WTC11 (cell line): ENCODE results near the gene CNPY4. TPM values are rescaled to one million over a fixed set of nuclear protein-coding genes. Genes with fewer than 3 reads are reported as not detected.

ENCODE experiments used
- ATAC-seq: fragments of 200-7000 bp; cut with Tn5 transposase; 2 replicates; pipeline ENCODE4 v1.10.0; 2021; ENCODE audit warnings: mild to moderate bottlenecking, moderate library complexity
- CTCF ChIA-PET: fragments of 300-600 bp; sonication (Branson Sonifier 250); formaldehyde crosslinking; loops from one replicate; lab custom pipeline; 2021; ENCODE audit warnings: antibody characterized with exemption; lab: Charles Lee
- POLR2A ChIA-PET: fragments of 350-600 bp; sonication (Branson Sonifier 250); formaldehyde crosslinking; loops from one replicate; lab custom pipeline; 2021; ENCODE audit warnings: antibody characterized with exemption; lab: Charles Lee
- DNase-seq: peaks from one replicate; pipeline ENCODE4 v3.0.0; 2021; ENCODE audit warnings: low spot score
- H3K27ac Mint-ChIP-seq: 2 replicates; pipeline ENCODE4 v1.8.0; 2021; ENCODE audit warnings: mixed read lengths
- H3K27me3 Mint-ChIP-seq: 2 replicates; pipeline ENCODE4 v1.8.0; 2021; ENCODE audit warnings: low read depth, mild to moderate bottlenecking, moderate library complexity, mixed read lengths
- H3K36me3 Mint-ChIP-seq: 2 replicates; pipeline ENCODE4 v1.8.0; 2021; ENCODE audit warnings: mixed read lengths
- H3K4me1 Mint-ChIP-seq: 2 replicates; pipeline ENCODE4 v1.8.0; 2022; ENCODE audit warnings: mixed read lengths
- H3K4me3 Mint-ChIP-seq: 2 replicates; pipeline ENCODE4 v1.8.0; 2021; ENCODE audit warnings: mild to moderate bottlenecking, moderate library complexity, mixed read lengths
- H3K9me3 Mint-ChIP-seq: 2 replicates; pipeline ENCODE4 v1.8.0; 2021; ENCODE audit warnings: mixed read lengths
- ARID4B ChIP-seq: sonication (generic); formaldehyde crosslinking; IDR thresholded peaks from 2 replicates; pipeline ENCODE4 v1.8.0; 2023; ENCODE audit warnings: missing genetic modification reagents, mild to moderate bottlenecking, borderline replicate concordance
- CREB1 ChIP-seq: sonication (generic); formaldehyde crosslinking; IDR thresholded peaks from 2 replicates; pipeline ENCODE4 v1.8.0; 2023; ENCODE audit warnings: mild to moderate bottlenecking, missing genetic modification reagents
- EMX1 ChIP-seq: fragments of 250-450 bp; sonication (Bioruptor Pico); IDR thresholded peaks from 2 replicates; pipeline ENCODE4 v1.8.0; 2021; ENCODE audit warnings: mild to moderate bottlenecking
- ERG ChIP-seq: fragments of 250-450 bp; sonication (Bioruptor Pico); IDR thresholded peaks from 2 replicates; pipeline ENCODE4 v1.8.0; 2021; ENCODE audit warnings: mild to moderate bottlenecking
- ESRRA ChIP-seq: sonication (generic); formaldehyde crosslinking; IDR thresholded peaks from 2 replicates; pipeline ENCODE4 v1.8.1; 2022; ENCODE audit warnings: mild to moderate bottlenecking, missing genetic modification reagents, borderline replicate concordance
- MAX ChIP-seq: sonication (generic); formaldehyde crosslinking; IDR thresholded peaks from 2 replicates; pipeline ENCODE4 v1.8.0; 2022; ENCODE audit warnings: mild to moderate bottlenecking, missing genetic modification reagents
- NR3C1 ChIP-seq: sonication (generic); formaldehyde crosslinking; conservative IDR thresholded peaks from 2 replicates; pipeline ENCODE4 v1.8.1; 2023; ENCODE audit warnings: low read depth, mild to moderate bottlenecking, missing genetic modification reagents
- SOX15 ChIP-seq: fragments of 250-450 bp; sonication (Bioruptor Pico); IDR thresholded peaks from 2 replicates; pipeline ENCODE4 v1.9.0; 2021; ENCODE audit warnings: mild to moderate bottlenecking
- TEAD1 ChIP-seq: sonication (generic); formaldehyde crosslinking; IDR thresholded peaks from 2 replicates; pipeline ENCODE4 v1.8.0; 2022; ENCODE audit warnings: mild to moderate bottlenecking, missing genetic modification reagents
- USF2 ChIP-seq: sonication (generic); formaldehyde crosslinking; IDR thresholded peaks from 2 replicates; pipeline ENCODE4 v1.8.1; 2023; ENCODE audit warnings: mild to moderate bottlenecking, missing genetic modification reagents, moderate library complexity
- ZNF281 ChIP-seq: sonication (generic); formaldehyde crosslinking; IDR thresholded peaks from 2 replicates; pipeline ENCODE4 v1.8.0; 2023; ENCODE audit warnings: mild to moderate bottlenecking, missing genetic modification reagents
- ZNF416 ChIP-seq: fragments of 250-450 bp; sonication (Bioruptor Pico); IDR thresholded peaks from 2 replicates; pipeline ENCODE4 v1.9.0; 2021; ENCODE audit warnings: mild to moderate bottlenecking, inconsistent platforms
- ZSCAN18 ChIP-seq: fragments of 250-450 bp; sonication (Bioruptor Pico); IDR thresholded peaks from 2 replicates; pipeline ENCODE4 v2.1.2; 2022; ENCODE audit warnings: mild to moderate bottlenecking, moderate library complexity
- total RNA-seq: library from RNA; stranded (reverse); gene quantifications from 3 replicates; pipeline ENCODE4 v1.2.3, GENCODE V29; 2021
- TF ChIP-seq, protein P1 (sequence below): sonication (generic); formaldehyde crosslinking; conservative IDR thresholded peaks from 2 replicates; pipeline ENCODE4 v1.8.1; 2023; ENCODE audit warnings: mild to moderate bottlenecking, low read depth, missing genetic modification reagents, moderate library complexity
- TF ChIP-seq, protein P2 (sequence below): sonication (generic); formaldehyde crosslinking; conservative IDR thresholded peaks from 2 replicates; pipeline ENCODE4 v1.8.1; 2022; ENCODE audit warnings: mild to moderate bottlenecking, missing genetic modification reagents

Gene CNPY4
- total RNA-seq, 1 experiment from 2014 or later = 15.1 TPM

- peaks cover 58% of the 10 kb centered on the region for H3K36me3 Mint-ChIP-seq
- no peak for ATAC-seq
- no peak overlapping the region for H3K27ac Mint-ChIP-seq
Observed at GRCh38 chr7:100111156-100111555, 8.3 kb upstream of the CNPY4 start.

DNA sequence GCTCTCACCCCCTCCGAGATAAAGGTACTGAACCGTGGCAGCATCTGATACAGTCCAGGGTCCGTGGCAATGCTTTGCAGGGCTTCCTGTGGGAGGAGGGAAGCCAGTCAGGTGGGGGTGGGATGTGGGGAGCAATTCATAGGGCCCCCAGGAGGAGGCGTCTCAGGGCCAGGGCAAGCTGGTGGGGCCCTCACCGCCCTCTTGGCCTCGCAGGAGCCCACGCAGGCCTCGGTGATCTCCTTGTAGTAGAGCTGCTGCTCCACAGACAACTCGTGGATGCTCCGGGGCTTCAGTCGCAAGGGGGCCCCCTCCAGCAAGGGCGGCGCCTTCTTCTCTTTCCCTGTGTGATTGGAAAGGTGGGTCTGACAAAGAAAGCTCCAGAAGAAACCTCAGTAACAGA is 7.5 kb upstream of the CNPY4 start:
- peaks cover 54% of the 10 kb centered on the region for H3K36me3 Mint-ChIP-seq
- TF ChIP-seq, protein P1, sequence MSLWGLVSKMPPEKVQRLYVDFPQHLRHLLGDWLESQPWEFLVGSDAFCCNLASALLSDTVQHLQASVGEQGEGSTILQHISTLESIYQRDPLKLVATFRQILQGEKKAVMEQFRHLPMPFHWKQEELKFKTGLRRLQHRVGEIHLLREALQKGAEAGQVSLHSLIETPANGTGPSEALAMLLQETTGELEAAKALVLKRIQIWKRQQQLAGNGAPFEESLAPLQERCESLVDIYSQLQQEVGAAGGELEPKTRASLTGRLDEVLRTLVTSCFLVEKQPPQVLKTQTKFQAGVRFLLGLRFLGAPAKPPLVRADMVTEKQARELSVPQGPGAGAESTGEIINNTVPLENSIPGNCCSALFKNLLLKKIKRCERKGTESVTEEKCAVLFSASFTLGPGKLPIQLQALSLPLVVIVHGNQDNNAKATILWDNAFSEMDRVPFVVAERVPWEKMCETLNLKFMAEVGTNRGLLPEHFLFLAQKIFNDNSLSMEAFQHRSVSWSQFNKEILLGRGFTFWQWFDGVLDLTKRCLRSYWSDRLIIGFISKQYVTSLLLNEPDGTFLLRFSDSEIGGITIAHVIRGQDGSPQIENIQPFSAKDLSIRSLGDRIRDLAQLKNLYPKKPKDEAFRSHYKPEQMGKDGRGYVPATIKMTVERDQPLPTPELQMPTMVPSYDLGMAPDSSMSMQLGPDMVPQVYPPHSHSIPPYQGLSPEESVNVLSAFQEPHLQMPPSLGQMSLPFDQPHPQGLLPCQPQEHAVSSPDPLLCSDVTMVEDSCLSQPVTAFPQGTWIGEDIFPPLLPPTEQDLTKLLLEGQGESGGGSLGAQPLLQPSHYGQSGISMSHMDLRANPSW = no peak
- TF ChIP-seq ERG (CRISPR knock-in tag) = no peak
- TF ChIP-seq ZNF416 (CRISPR knock-in tag) = no peak
- TF ChIP-seq, protein P2, sequence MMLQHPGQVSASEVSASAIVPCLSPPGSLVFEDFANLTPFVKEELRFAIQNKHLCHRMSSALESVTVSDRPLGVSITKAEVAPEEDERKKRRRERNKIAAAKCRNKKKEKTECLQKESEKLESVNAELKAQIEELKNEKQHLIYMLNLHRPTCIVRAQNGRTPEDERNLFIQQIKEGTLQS (CRISPR knock-in tag) = no peak
- TF ChIP-seq NR3C1 = no peak
- no peak for TF ChIP-seq ZNF281
- TF ChIP-seq EMX1 (CRISPR knock-in tag) = no peak
- TF ChIP-seq ZSCAN18 (CRISPR knock-in tag) = no peak

More at GRCh38 chr7:100111156-100111555, 8.3 kb upstream of the CNPY4 start:
- no peak for DNase-seq
- no peak for TF ChIP-seq MAX (CRISPR knock-in tag)
- no peak for TF ChIP-seq SOX15
- TF ChIP-seq CREB1 (CRISPR knock-in tag) = no peak
- TF ChIP-seq ARID4B (CRISPR knock-in tag) = no peak
- TF ChIP-seq TEAD1 (CRISPR knock-in tag) = no peak
- TF ChIP-seq USF2 (CRISPR knock-in tag) = no peak
- TF ChIP-seq ESRRA (CRISPR knock-in tag) = no peak
- Mint-ChIP-seq H3K27me3 (no peaks in the 10 kb centered on the region), H3K9me3 (no peaks in the 10 kb centered on the region), H3K4me3 (no peak overlapping the region), H3K4me1 (no peaks in the 10 kb centered on the region)
- ChIA-PET POLR2A (interaction anchor here (1.3 to 2.8 kb wide), 2 partner anchors 10 to 14 kb away, joined by 4 to 17 read pairs; partner anchors contain the start of genes AP4M1 and MCM7), CTCF (interaction anchor here (2.3 to 2.5 kb wide), 2 partner anchors 10 to 19 kb away, joined by 13 to 17 read pairs; partner anchors contain the start of genes AP4M1 and MCM7)

More for the DNA sequence above, 7.5 kb upstream of the CNPY4 start:
- CTCF ChIA-PET = interaction anchor here (2.3 to 2.5 kb wide), 2 partner anchors 10 to 18 kb away, joined by 13 to 17 read pairs; partner anchors contain the start of genes AP4M1 and MCM7
- no peak overlapping the region for H3K4me3 Mint-ChIP-seq
- POLR2A ChIA-PET = interaction anchor here (1.3 to 2.8 kb wide), 2 partner anchors 10 to 13 kb away, joined by 4 to 17 read pairs; partner anchors contain the start of genes AP4M1 and MCM7
- no peak for ATAC-seq
- no peak for DNase-seq
- H3K27ac Mint-ChIP-seq = no peak overlapping the region
- no peaks in the 10 kb centered on the region for H3K4me1 Mint-ChIP-seq
- H3K27me3 Mint-ChIP-seq = no peaks in the 10 kb centered on the region
- no peaks in the 10 kb centered on the region for H3K9me3 Mint-ChIP-seq
